ENCODE results near the gene MSL1. TPM values are rescaled to one million over a fixed set of nuclear protein-coding genes. Genes with fewer than 3 reads are reported as not detected.

The MSL1 gene
- polyA plus RNA-seq, 1 donor = 130 TPM

DNA sequence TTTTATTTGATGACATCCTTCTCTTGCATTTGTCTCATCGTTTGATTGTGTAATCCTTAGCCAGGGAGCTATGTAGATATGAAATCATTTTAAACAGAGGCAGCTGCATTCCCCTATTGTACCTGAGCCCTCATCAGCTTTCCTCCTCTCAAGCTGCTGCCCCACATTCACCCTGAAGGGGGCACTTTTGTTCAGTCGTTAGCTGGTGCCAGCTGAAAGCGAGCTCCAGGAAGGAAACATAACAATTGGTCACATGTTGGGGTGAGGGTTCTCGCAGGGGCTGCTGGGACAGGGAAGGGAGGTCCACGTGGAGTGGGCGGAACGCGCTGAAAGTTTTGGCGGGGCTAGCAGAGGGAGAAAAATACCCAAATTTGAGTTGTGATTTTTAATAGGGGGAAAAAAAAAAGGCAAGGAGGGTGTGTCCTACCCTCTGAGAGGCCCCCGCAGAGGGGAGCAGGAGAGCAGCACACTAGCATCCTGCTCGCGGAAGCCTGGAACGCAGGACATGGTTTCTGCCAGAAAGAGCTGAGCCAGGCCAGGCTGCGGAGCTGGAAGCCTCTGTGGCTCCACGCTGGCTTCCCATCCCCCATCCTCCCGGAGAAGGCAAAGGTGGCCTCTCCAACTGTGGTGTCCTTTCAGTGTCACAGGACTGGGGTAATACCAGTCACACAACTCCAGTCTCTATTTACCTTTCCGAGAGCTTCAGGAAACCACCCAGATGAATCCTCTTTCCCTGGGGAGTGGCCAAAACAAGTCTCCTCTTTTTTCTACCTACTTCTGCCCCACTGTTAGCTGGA, 8.5 kb upstream of the MSL1 start:
- H3K27me3 ChIP-seq (ENCODE audit: control insufficient read depth, insufficient read depth, low read length) = no peaks in the 10 kb centered on the region
- DNase-seq = peak; percentile 94 to 96
- H3K4me3 ChIP-seq (ENCODE audit: low read length) = peak overlapping the region; percentile 38
- H3K36me3 ChIP-seq (ENCODE audit: control insufficient read depth, insufficient read depth, low read length) = no peaks in the 10 kb centered on the region
- H3K9me3 ChIP-seq (ENCODE audit: control insufficient read depth, low read depth, low read length) = no peaks in the 10 kb centered on the region
- peaks cover 74% of the 10 kb centered on the region for H3K4me1 ChIP-seq (ENCODE audit: control insufficient read depth, insufficient read depth, low read length)
- H3K27ac ChIP-seq (ENCODE audit: low read length) = peak overlapping the region; percentile 95
- 0% methylated on average over 5 of the region's 17 CpGs for WGBS (ENCODE audit: insufficient coverage, low lambda C conversion rate)

- H3K4me1 ChIP-seq (ENCODE audit: control insufficient read depth, insufficient read depth, low read length) = peaks cover 72% of the 10 kb centered on the region
- H3K27me3 ChIP-seq (ENCODE audit: control insufficient read depth, insufficient read depth, low read length) = no peaks in the 10 kb centered on the region
- no peaks in the 10 kb centered on the region for H3K9me3 ChIP-seq (ENCODE audit: control insufficient read depth, low read depth, low read length)
- DNase-seq = no peak
- WGBS (ENCODE audit: insufficient coverage, low lambda C conversion rate) = no CpG with 5 or more reads among the region's 5 CpGs
- no peaks in the 10 kb centered on the region for H3K36me3 ChIP-seq (ENCODE audit: control insufficient read depth, insufficient read depth, low read length)
- H3K27ac ChIP-seq (ENCODE audit: low read length) = peak overlapping the region; percentile 95
- H3K4me3 ChIP-seq (ENCODE audit: low read length) = peak overlapping the region; percentile 38
Measured at GRCh38 chr17:40113907-40114245, 7.9 kb upstream of the MSL1 start.

GRCh38 chr17:40115101-40115436, 6.7 kb upstream of the MSL1 start:
- H3K27ac ChIP-seq (ENCODE audit: low read length) = peak overlapping the region; percentile 95
- peaks cover 66% of the 10 kb centered on the region for H3K4me1 ChIP-seq (ENCODE audit: control insufficient read depth, insufficient read depth, low read length)
- WGBS (ENCODE audit: insufficient coverage, low lambda C conversion rate) = no CpG with 5 or more reads among the region's 2 CpGs

DNA sequence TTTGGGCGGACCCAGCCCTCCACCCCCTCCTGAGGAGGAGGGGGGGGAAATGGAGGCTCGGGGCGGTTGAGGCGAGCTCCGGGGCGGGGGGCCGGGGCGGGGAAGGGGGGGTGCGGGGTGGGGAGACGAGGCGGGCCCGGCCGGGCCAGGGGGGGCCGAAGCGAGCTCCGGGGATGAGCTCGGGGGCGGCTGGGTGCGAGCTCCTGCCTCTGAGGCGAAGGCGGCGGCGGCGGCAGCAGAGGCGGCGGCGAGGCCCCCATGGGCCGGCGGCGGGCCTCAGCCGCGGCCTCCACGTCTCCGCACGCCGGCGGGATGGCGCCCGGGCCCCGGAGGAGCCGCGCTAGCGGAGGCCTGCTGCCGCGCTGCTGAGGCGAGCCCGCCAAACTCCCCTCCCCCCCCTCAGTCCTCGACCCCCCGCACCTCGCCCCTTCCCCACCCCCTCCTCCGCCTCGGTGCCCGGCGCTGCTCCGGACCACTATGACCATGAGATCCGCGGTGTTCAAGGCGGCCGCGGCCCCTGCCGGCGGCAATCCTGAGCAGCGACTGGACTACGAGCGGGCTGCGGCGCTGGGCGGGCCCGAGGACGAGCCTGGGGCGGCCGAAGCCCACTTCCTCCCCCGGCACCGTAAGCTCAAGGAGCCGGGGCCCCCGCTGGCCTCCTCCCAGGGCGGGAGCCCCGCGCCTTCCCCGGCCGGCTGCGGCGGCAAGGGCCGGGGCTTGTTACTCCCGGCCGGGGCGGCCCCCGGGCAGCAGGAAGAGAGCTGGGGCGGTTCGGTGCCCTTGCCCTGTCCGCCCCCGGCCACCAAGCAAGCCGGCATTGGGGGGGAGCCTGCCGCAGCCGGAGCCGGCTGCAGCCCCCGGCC, 596 bp downstream of the MSL1 start:
- Histone ChIP-seq H3K36me3 (ENCODE audit: control insufficient read depth, insufficient read depth, low read length) (peaks cover 16% of the 10 kb centered on the region), H3K27ac (ENCODE audit: low read length) (peak overlapping the region; percentile 88), H3K27me3 (ENCODE audit: control insufficient read depth, insufficient read depth, low read length) (no peaks in the 10 kb centered on the region), H3K4me3 (ENCODE audit: low read length) (peak overlapping the region; percentile 94), H3K4me1 (ENCODE audit: control insufficient read depth, insufficient read depth, low read length) (peaks cover 27% of the 10 kb centered on the region), H3K9me3 (ENCODE audit: control insufficient read depth, low read depth, low read length) (no peaks in the 10 kb centered on the region)
- whole genome bisulfite sequencing (ENCODE audit: insufficient coverage, low lambda C conversion rate) = no CpG with 5 or more reads among the region's 97 CpGs
- DNase-seq = peak in 1 of 2 donors; percentile 52

More at GRCh38 chr17:40115101-40115436, 6.7 kb upstream of the MSL1 start:
- no peaks in the 10 kb centered on the region for H3K36me3 ChIP-seq (ENCODE audit: control insufficient read depth, insufficient read depth, low read length)
- no peaks in the 10 kb centered on the region for H3K9me3 ChIP-seq (ENCODE audit: control insufficient read depth, low read depth, low read length)
- H3K4me3 ChIP-seq (ENCODE audit: low read length) = no peak overlapping the region
- no peaks in the 10 kb centered on the region for H3K27me3 ChIP-seq (ENCODE audit: control insufficient read depth, insufficient read depth, low read length)
- DNase-seq = no peak

- Histone ChIP-seq H3K27me3 (ENCODE audit: control insufficient read depth, insufficient read depth, low read length) (no peaks in the 10 kb centered on the region), H3K9me3 (ENCODE audit: control insufficient read depth, low read depth, low read length) (no peaks in the 10 kb centered on the region), H3K4me1 (ENCODE audit: control insufficient read depth, insufficient read depth, low read length) (peaks cover 23% of the 10 kb centered on the region), H3K36me3 (ENCODE audit: control insufficient read depth, insufficient read depth, low read length) (peaks cover 24% of the 10 kb centered on the region), H3K4me3 (ENCODE audit: low read length) (peak overlapping the region; percentile 94), H3K27ac (ENCODE audit: low read length) (peak overlapping the region; percentile 83)
- 0% methylated on average over 3 of the region's 43 CpGs for WGBS (ENCODE audit: insufficient coverage, low lambda C conversion rate)
- DNase-seq = peak; percentile 44 to 60
Measured at GRCh38 chr17:40122999-40123810, 1.4 kb downstream of the MSL1 start.

DNA sequence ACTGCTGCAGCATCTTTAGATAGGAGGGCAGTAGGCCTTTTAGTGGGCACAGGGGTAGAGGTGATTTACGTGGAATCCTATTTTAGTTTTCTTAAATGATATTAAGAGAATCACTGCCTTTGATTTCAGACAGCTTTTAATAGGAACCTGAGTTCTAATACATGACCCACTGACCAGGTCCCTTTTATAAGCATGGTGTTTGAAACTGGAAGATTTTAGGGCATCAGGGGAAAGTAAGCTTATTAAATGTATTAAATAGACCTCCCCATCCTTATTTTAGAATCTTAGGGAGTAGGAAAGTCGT, 2.0 kb downstream of the MSL1 start:
- no peaks in the 10 kb centered on the region for H3K27me3 ChIP-seq (ENCODE audit: control insufficient read depth, insufficient read depth, low read length)
- H3K4me1 ChIP-seq (ENCODE audit: control insufficient read depth, insufficient read depth, low read length) = peaks cover 19% of the 10 kb centered on the region
- H3K36me3 ChIP-seq (ENCODE audit: control insufficient read depth, insufficient read depth, low read length) = peaks cover 27% of the 10 kb centered on the region
- no peak for DNase-seq
- peak overlapping the region; percentile 94 for H3K4me3 ChIP-seq (ENCODE audit: low read length)
- no peaks in the 10 kb centered on the region for H3K9me3 ChIP-seq (ENCODE audit: control insufficient read depth, low read depth, low read length)
- H3K27ac ChIP-seq (ENCODE audit: low read length) = peak overlapping the region; percentile 83
- WGBS (ENCODE audit: insufficient coverage, low lambda C conversion rate) = no CpG with 5 or more reads among the region's 2 CpGs

DNA sequence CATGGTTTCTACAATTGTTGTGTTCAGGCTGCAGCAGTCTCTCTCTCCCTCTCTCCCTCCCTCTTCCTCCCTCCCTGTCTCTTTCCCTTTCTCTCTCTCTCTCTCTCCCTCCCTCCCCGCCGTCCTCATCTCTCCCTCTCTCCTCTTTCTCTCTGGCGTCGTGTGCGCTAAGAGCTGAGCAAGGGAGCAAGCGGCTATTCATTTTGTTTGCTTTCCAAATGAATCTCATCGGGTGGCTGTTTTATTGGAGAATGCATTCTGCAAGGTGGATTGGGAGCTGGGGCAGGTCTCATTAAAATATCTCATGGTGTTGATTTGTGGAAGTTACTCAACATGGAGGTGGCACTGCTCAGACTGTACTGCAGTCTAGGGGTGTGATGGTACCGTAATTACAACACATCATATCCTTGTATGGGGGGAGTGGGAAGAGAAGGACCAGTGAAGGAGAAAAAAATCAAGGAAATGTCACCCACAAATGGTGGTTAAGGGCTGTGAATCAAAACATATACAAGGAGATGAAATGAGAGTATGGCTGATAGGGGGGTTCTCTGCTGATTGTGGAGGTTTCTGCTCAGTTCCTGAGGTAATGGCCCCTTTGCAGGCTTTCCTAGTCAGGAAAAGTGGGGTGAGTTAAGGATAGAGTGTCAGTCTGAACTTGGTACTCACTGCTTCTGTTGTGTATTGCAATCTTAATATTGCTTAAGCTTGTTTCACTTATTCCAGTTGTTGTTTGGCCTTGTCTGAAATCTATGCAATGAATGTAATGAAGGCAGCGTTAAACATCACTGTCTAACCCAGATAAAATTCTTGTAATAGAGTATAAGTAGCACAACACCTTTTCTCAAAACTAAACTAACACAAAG, 2.7 kb downstream of the MSL1 start:
- 0% methylated on average over 1 of the region's 9 CpGs for WGBS (ENCODE audit: insufficient coverage, low lambda C conversion rate)
- H3K9me3 ChIP-seq (ENCODE audit: control insufficient read depth, low read depth, low read length) = no peaks in the 10 kb centered on the region
- H3K27ac ChIP-seq (ENCODE audit: low read length) = peak overlapping the region; percentile 83
- H3K36me3 ChIP-seq (ENCODE audit: control insufficient read depth, insufficient read depth, low read length) = peaks cover 35% of the 10 kb centered on the region
- peak overlapping the region; percentile 94 for H3K4me3 ChIP-seq (ENCODE audit: low read length)
- H3K27me3 ChIP-seq (ENCODE audit: control insufficient read depth, insufficient read depth, low read length) = no peaks in the 10 kb centered on the region
- DNase-seq = peak in 1 of 2 donors; percentile 50
- H3K4me1 ChIP-seq (ENCODE audit: control insufficient read depth, insufficient read depth, low read length) = peaks cover 17% of the 10 kb centered on the region

DNA sequence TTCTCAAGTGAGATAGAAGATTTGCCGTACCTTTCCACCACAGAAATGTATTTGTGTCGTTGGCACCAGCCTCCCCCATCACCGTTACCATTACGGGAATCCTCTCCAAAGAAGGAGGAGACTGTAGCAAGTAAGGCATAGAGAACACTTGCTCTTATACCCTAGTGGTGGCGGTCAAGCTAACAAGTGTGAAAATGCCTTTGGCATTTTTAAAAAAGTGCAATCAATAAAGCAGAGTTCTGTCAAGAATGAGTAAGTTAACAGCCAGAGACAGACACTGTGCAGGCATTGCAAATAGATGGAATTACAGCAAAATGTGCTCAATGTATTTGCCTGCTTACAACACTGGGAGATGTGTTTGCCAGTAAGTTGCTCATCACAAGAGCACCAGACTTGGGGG, 7.7 kb downstream of the MSL1 start:
- Histone ChIP-seq H3K36me3 (ENCODE audit: control insufficient read depth, insufficient read depth, low read length) (peaks cover 77% of the 10 kb centered on the region), H3K4me3 (ENCODE audit: low read length) (no peak overlapping the region), H3K9me3 (ENCODE audit: control insufficient read depth, low read depth, low read length) (no peaks in the 10 kb centered on the region), H3K27ac (ENCODE audit: low read length) (no peak overlapping the region), H3K27me3 (ENCODE audit: control insufficient read depth, insufficient read depth, low read length) (no peaks in the 10 kb centered on the region), H3K4me1 (ENCODE audit: control insufficient read depth, insufficient read depth, low read length) (peaks cover 20% of the 10 kb centered on the region)
- DNase-seq = no peak
- no CpG with 5 or more reads among the region's 5 CpGs for WGBS (ENCODE audit: insufficient coverage, low lambda C conversion rate)

- no peaks in the 10 kb centered on the region for H3K9me3 ChIP-seq (ENCODE audit: control insufficient read depth, low read depth, low read length)
- no peak overlapping the region for H3K4me3 ChIP-seq (ENCODE audit: low read length)
- H3K27me3 ChIP-seq (ENCODE audit: control insufficient read depth, insufficient read depth, low read length) = no peaks in the 10 kb centered on the region
- H3K36me3 ChIP-seq (ENCODE audit: control insufficient read depth, insufficient read depth, low read length) = peaks cover 87% of the 10 kb centered on the region
- H3K27ac ChIP-seq (ENCODE audit: low read length) = no peak overlapping the region
- DNase-seq = no peak
- H3K4me1 ChIP-seq (ENCODE audit: control insufficient read depth, insufficient read depth, low read length) = peaks cover 24% of the 10 kb centered on the region
- WGBS (ENCODE audit: insufficient coverage, low lambda C conversion rate) = 70% methylated on average over 2 of the region's 7 CpGs
Measured at GRCh38 chr17:40130352-40131042, 8.7 kb downstream of the MSL1 start.

Measured in large intestine (tissue), 3 donors.